ENCODE results near the gene ADAMTS1.

The ADAMTS1 gene

GRCh38 chr21:26842974-26843932 is 2.0 kb downstream of the ADAMTS1 start:
- Histone ChIP-seq H3K36me3 (ENCODE audit: control insufficient read depth, insufficient read depth, low read length) (no peaks in the 10 kb centered on the region), H3K4me3 (replicated peaks; ENCODE audit: low read depth, low read length) (no peak overlapping the region), H3K27me3 (replicated peaks; ENCODE audit: control insufficient read depth, insufficient read depth, low read length) (no peaks in the 10 kb centered on the region; the same call in 1 of the 2 replicates)
- DNase-seq (ENCODE audit: extremely low read depth, insufficient read length), result no peak
- TF ChIP-seq, protein P1, sequence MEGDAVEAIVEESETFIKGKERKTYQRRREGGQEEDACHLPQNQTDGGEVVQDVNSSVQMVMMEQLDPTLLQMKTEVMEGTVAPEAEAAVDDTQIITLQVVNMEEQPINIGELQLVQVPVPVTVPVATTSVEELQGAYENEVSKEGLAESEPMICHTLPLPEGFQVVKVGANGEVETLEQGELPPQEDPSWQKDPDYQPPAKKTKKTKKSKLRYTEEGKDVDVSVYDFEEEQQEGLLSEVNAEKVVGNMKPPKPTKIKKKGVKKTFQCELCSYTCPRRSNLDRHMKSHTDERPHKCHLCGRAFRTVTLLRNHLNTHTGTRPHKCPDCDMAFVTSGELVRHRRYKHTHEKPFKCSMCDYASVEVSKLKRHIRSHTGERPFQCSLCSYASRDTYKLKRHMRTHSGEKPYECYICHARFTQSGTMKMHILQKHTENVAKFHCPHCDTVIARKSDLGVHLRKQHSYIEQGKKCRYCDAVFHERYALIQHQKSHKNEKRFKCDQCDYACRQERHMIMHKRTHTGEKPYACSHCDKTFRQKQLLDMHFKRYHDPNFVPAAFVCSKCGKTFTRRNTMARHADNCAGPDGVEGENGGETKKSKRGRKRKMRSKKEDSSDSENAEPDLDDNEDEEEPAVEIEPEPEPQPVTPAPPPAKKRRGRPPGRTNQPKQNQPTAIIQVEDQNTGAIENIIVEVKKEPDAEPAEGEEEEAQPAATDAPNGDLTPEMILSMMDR (IDR thresholded peaks at IDR 0.05; ENCODE audit: insufficient read depth, low read length, poor library complexity, severe bottlenecking), result no peak

GRCh38 chr21:26842300-26842699 is 2.9 kb downstream of the ADAMTS1 start:
- Histone ChIP-seq H3K36me3 (ENCODE audit: control insufficient read depth, insufficient read depth, low read length) (no peaks in the 10 kb centered on the region), H3K4me3 (replicated peaks; ENCODE audit: low read depth, low read length) (no peak overlapping the region), H3K27me3 (replicated peaks; ENCODE audit: control insufficient read depth, insufficient read depth, low read length) (no peaks in the 10 kb centered on the region; the same call in 1 of the 2 replicates)
- DNase-seq (ENCODE audit: extremely low read depth, insufficient read length), result no peak
- TF ChIP-seq, protein P1 (IDR thresholded peaks at IDR 0.05; ENCODE audit: insufficient read depth, low read length, poor library complexity, severe bottlenecking), result no peak

DNA sequence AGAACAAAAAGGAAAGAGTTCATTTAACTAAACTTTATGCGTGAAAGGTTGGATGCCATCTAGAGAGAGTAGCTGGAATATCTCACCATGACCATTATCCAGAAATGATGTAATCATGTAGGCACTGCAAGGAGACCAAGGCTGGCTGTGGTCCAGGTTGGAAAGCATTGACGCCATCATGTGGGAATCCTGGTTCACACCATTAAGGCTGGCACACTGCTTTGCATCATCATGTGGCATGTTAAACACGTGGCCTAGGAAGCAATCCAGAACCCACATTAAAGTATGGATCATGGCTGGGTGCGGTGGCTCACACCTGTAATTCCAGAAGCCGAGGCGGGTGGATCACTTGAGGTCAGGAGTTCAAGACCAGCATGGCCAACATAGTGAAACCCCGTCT is 4.3 kb downstream of the ADAMTS1 start:
- TF ChIP-seq, protein P1 (IDR thresholded peaks at IDR 0.05; ENCODE audit: insufficient read depth, low read length, poor library complexity, severe bottlenecking), result no peak
- Histone ChIP-seq H3K27me3 (replicated peaks; ENCODE audit: control insufficient read depth, insufficient read depth, low read length) (no peaks in the 10 kb centered on the region; the same call in 1 of the 2 replicates), H3K36me3 (ENCODE audit: control insufficient read depth, insufficient read depth, low read length) (no peaks in the 10 kb centered on the region), H3K4me3 (replicated peaks; ENCODE audit: low read depth, low read length) (no peak overlapping the region)
- no peak for DNase-seq (ENCODE audit: extremely low read depth, insufficient read length)

GRCh38 chr21:26840201-26840600 is 5.0 kb downstream of the ADAMTS1 start:
- Histone ChIP-seq H3K36me3 (ENCODE audit: control insufficient read depth, insufficient read depth, low read length) (no peaks in the 10 kb centered on the region), H3K4me3 (replicated peaks; ENCODE audit: low read depth, low read length) (no peak overlapping the region), H3K27me3 (replicated peaks; ENCODE audit: control insufficient read depth, insufficient read depth, low read length) (no peaks in the 10 kb centered on the region; the same call in 1 of the 2 replicates)
- TF ChIP-seq, protein P1 (IDR thresholded peaks at IDR 0.05; ENCODE audit: insufficient read depth, low read length, poor library complexity, severe bottlenecking), result no peak
- DNase-seq (ENCODE audit: extremely low read depth, insufficient read length), result no peak

- TF ChIP-seq, protein P1 (IDR thresholded peaks at IDR 0.05; ENCODE audit: insufficient read depth, low read length, poor library complexity, severe bottlenecking), result no peak
- Histone ChIP-seq H3K27me3 (replicated peaks; ENCODE audit: control insufficient read depth, insufficient read depth, low read length) (no peaks in the 10 kb centered on the region), H3K4me3 (replicated peaks; ENCODE audit: low read depth, low read length) (no peak overlapping the region), H3K36me3 (ENCODE audit: control insufficient read depth, insufficient read depth, low read length) (no peaks in the 10 kb centered on the region)
- DNase-seq (ENCODE audit: extremely low read depth, insufficient read length), result no peak
Measured at GRCh38 chr21:26837539-26837938, 7.7 kb downstream of the ADAMTS1 start.
